PC-9 (cell line): ENCODE data around the gene NFATC1. TPM values are rescaled to one million over a fixed set of nuclear protein-coding genes. Genes with fewer than 3 reads are reported as not detected.
"Not testable (repeated sequence)": the region's sequence is repeated elsewhere in the genome, so short reads cannot be mapped to it uniquely, and the experiment has no call there.

ENCODE experiments used
- BruUV-seq: library from RNA; stranded (reverse); fragments of 400-500 nt; replicated peaks from 2 replicates; lab custom pipeline; 2021; lab: Mats Ljungman, UMichigan
- CTCF ChIA-PET: fragments of 300-600 bp; sonication (Branson Sonifier 250); formaldehyde crosslinking; loops from one replicate; lab custom pipeline; 2022; ENCODE audit warnings: antibody characterized with exemption; lab: Charles Lee
- POLR2A ChIA-PET: fragments of 300-600 bp; sonication (Branson Sonifier 250); formaldehyde crosslinking; loops from one replicate; lab custom pipeline; 2022; ENCODE audit warnings: antibody characterized with exemption; ENCODE audit not compliant: unreplicated experiment; lab: Charles Lee
- DNase-seq, 2 experiments: peaks; one replicate each; pipeline versions ENCODE4 v3.0.0 to v3.0.0-alpha.2; 2015 to 2022; ENCODE audit warnings: mixed read lengths in 1 of 2
- H2AFZ ChIP-seq: fragments of 200-600 bp; sonication (generic); 2 replicates; pipeline ENCODE4 v1.8.1; 2017; ENCODE audit warnings: antibody characterized with exemption
- H3F3A ChIP-seq: fragments of 200-600 bp; sonication (generic); 2 replicates; pipeline ENCODE4 v1.8.1; 2017; ENCODE audit warnings: antibody characterized with exemption, mild to moderate bottlenecking, low read depth; ENCODE audit not compliant: insufficient read depth
- H3K27ac ChIP-seq: fragments of 200-600 bp; sonication (generic); 2 replicates; pipeline ENCODE4 v1.6.1; 2016; ENCODE audit warnings: mixed run types
- H3K27me3 ChIP-seq: fragments of 200-600 bp; sonication (generic); 2 replicates; pipeline ENCODE4 v1.6.1; 2016; ENCODE audit warnings: low read depth, mixed run types; ENCODE audit not compliant: insufficient read depth
- H3K36me3 ChIP-seq: fragments of 200-600 bp; sonication (generic); 2 replicates; pipeline ENCODE4 v1.6.1; 2016; ENCODE audit warnings: low read depth, mixed run types
- H3K4me1 ChIP-seq: fragments of 200-600 bp; sonication (generic); replicated peaks from 2 replicates; pipeline ENCODE4 v1.6.1; 2016; ENCODE audit warnings: mixed run types; ENCODE audit not compliant: insufficient read depth
- H3K4me2 ChIP-seq: fragments of 200-600 bp; sonication (generic); 2 replicates; pipeline ENCODE4 v1.6.1; 2017; ENCODE audit warnings: mixed run types
- H3K4me3 ChIP-seq: fragments of 200-600 bp; sonication (generic); 2 replicates; pipeline ENCODE4 v1.6.1; 2016; ENCODE audit warnings: mixed run types
- H3K79me2 ChIP-seq: fragments of 200-600 bp; sonication (generic); 2 replicates; pipeline ENCODE4 v1.6.1; 2017; ENCODE audit warnings: low read depth, mixed run types
- H3K9me2 ChIP-seq: fragments of 200-600 bp; sonication (generic); 2 replicates; pipeline ENCODE4 v1.8.1; 2017; ENCODE audit warnings: mild to moderate bottlenecking; ENCODE audit not compliant: insufficient read depth
- H3K9me3 ChIP-seq: fragments of 200-600 bp; sonication (generic); 2 replicates; pipeline ENCODE4 v1.8.1; 2016; ENCODE audit warnings: low read depth; ENCODE audit not compliant: insufficient read depth
- H4K20me1 ChIP-seq: fragments of 200-600 bp; sonication (generic); 2 replicates; pipeline ENCODE4 v1.8.1; 2017; ENCODE audit not compliant: insufficient read depth
- CTCF ChIP-seq: fragments of 200-600 bp; sonication (generic); conservative IDR thresholded peaks from 2 replicates; pipeline ENCODE4 v1.6.1; 2017; ENCODE audit warnings: mixed run types, antibody characterized with exemption, mild to moderate bottlenecking, moderate library complexity
- EZH2 ChIP-seq: fragments of 200-600 bp; sonication (generic); IDR thresholded peaks from 2 replicates; pipeline ENCODE4 v1.8.0; 2017; ENCODE audit warnings: antibody characterized with exemption, low read depth
- intact Hi-C: fragments of 100-400 bp; cut with micrococcal nuclease; formaldehyde crosslinking; loops from one replicate; pipeline ENCODE4 v1.10.0; 2022; ENCODE audit not compliant: unreplicated experiment
- total RNA-seq: library from RNA; stranded (reverse); gene quantifications from 2 replicates; pipeline ENCODE4 v1.2.3, GENCODE V29; 2021

Gene NFATC1
- total RNA-seq, 1 experiment from 2014 or later, result 2.6 TPM

- no peak overlapping the region for H3K27ac ChIP-seq
- H3K79me2 ChIP-seq, result no peaks in the 10 kb centered on the region
- no peaks in the 10 kb centered on the region for H3K4me1 ChIP-seq
- no peak overlapping the region for H2AFZ ChIP-seq
- H3F3A ChIP-seq, result no peaks in the 10 kb centered on the region
- ChIA-PET CTCF (no interaction called here), POLR2A (no interaction called here)
- no peak overlapping the region for H3K4me2 ChIP-seq
- no peaks in the 10 kb centered on the region for H3K9me3 ChIP-seq
- no peak overlapping the region for H3K4me3 ChIP-seq
- TF ChIP-seq EZH2 (no peak), CTCF (no peak)
- no peaks in the 10 kb centered on the region for H3K36me3 ChIP-seq
- peaks cover 41% of the 10 kb centered on the region for H3K27me3 ChIP-seq
- DNase-seq, result no peak
- intact Hi-C loops, result no loop called here
- no peaks in the 10 kb centered on the region for H3K9me2 ChIP-seq
- no peaks in the 10 kb centered on the region; the same call in 1 of the 2 replicates for H4K20me1 ChIP-seq
- no TSS peak for BruUV-seq
These were observed 108.3 kb downstream of the NFATC1 start for GRCh38 chr18:79504034-79504433.

GRCh38 chr18:79504495-79504894 lies 108.8 kb downstream of the NFATC1 start:
- POLR2A ChIA-PET, H3K9me3 ChIP-seq, H3K4me1 ChIP-seq, H3K4me3 ChIP-seq, BruUV-seq, H4K20me1 ChIP-seq, H3K79me2 ChIP-seq, H3K4me2 ChIP-seq, H3K36me3 ChIP-seq, H3F3A ChIP-seq, H2AFZ ChIP-seq, H3K27ac ChIP-seq, CTCF ChIA-PET, DNase-seq, H3K9me2 ChIP-seq, intact Hi-C loops: not testable (repeated sequence)
- peaks cover 44% of the 10 kb centered on the region for H3K27me3 ChIP-seq

DNA sequence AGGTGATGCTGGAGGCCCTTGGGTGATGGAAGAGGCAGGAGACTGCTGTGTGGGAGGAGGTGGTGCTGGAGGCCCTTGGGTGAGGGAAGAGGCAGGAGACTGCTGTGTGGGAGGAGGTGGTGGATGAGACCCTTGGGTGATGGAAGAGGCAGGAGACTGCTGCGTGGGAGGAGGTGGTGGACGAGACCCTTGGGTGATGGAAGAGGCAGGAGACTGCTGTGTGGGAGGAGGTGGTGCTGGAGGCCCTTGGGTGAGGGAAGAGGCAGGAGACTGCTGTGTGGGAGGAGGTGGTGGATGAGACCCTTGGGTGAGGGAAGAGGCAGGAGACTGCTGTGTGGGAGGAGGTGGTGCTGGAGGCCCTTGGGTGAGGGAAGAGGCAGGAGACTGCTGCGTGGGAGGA lies 109.7 kb downstream of the NFATC1 start:
- intact Hi-C loops, DNase-seq, POLR2A ChIA-PET, H3K79me2 ChIP-seq, H2AFZ ChIP-seq, CTCF ChIA-PET, H3K9me3 ChIP-seq, H3F3A ChIP-seq, H3K27ac ChIP-seq, H3K9me2 ChIP-seq, BruUV-seq, H3K4me2 ChIP-seq, H4K20me1 ChIP-seq, H3K4me3 ChIP-seq, H3K36me3 ChIP-seq, H3K4me1 ChIP-seq: not testable (repeated sequence)
- H3K27me3 ChIP-seq, result peaks cover 51% of the 10 kb centered on the region

DNA sequence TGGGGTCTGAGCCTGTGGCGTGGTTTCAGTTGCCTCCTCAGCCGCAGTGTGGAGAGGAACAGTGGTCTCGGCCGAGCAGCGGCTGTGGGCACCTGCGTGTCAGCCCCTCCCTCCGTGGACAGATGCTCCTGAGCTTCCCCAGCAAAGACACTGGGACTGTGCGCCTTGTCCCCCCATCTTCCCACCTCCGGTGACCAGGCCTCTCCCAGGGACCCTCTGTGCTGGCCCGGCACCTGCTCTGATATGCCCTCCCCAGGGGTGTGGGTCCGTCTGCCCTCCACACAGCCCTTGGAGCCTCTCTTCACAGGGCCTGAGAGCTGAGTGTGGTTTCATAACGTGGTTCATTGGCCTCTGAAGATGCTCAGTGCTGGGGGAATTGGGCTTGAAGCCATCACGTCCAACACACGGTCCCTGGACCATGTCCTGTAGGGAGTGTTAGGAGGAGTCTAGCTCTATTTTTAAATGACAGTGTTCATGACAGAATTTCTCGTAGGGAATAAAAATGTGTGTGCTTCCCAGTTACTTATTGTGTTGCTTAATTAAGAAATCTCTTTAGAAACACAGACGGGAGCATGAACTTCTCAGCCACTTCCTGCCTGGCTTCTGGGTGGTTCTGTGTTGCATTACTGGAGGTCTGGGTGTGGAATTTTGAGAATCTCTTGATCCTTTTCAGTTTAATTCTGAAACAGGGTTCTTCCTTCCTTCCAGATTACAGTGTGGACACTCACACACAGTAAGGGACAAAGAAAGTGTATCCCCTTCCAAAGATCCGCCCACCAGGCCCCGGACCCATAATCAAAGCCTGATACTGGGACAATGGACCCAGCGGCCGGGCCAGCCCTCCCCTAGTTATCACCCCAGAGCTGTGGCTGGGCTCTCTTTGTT lies 110.7 kb downstream of the NFATC1 start:
- no peaks in the 10 kb centered on the region for H4K20me1 ChIP-seq
- H3K36me3 ChIP-seq, result no peaks in the 10 kb centered on the region
- POLR2A ChIA-PET, result no interaction called here
- intact Hi-C loops, result no loop called here
- no peak overlapping the region for H2AFZ ChIP-seq
- H3K9me2 ChIP-seq, result no peaks in the 10 kb centered on the region
- TF ChIP-seq EZH2 (no peak), CTCF (no peak)
- no peaks in the 10 kb centered on the region for H3K79me2 ChIP-seq
- no peak for DNase-seq
- no peak overlapping the region for H3K4me2 ChIP-seq
- CTCF ChIA-PET, result no interaction called here
- no peaks in the 10 kb centered on the region for H3K4me1 ChIP-seq
- peaks cover 49% of the 10 kb centered on the region for H3K27me3 ChIP-seq
- no peaks in the 10 kb centered on the region for H3F3A ChIP-seq
- BruUV-seq, result no TSS peak
- H3K27ac ChIP-seq, result no peak overlapping the region
- H3K4me3 ChIP-seq, result no peak overlapping the region
- no peaks in the 10 kb centered on the region for H3K9me3 ChIP-seq
